GM21526 (cell line): ENCODE data around the gene SETD1A.

Experiments
- ATAC-seq: cut with Tn5 transposase; IDR thresholded peaks from one replicate; pipeline ENCODE4 v1.9.1; 2021; ENCODE audit warnings: moderate library complexity; ENCODE audit not compliant: unreplicated experiment, low FRiP score

The SETD1A gene

DNA sequence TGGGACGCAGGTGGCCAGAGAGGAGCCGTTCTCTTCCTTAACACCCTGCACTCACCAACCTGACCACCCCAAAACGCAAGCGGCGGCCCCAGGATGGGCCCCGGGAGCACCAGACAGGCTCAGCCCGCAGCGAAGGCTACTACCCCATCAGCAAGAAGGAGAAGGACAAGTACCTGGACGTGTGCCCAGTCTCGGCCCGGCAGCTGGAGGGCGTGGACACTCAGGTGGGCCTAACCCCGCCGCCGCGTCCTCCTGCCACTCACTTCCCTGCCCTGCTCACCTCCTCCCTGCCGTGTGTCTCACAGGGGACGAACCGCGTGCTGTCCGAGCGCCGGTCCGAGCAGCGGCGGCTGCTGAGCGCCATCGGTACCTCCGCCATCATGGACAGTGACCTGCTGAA is 22.9 kb downstream of the SETD1A start:
- no peak for ATAC-seq

DNA sequence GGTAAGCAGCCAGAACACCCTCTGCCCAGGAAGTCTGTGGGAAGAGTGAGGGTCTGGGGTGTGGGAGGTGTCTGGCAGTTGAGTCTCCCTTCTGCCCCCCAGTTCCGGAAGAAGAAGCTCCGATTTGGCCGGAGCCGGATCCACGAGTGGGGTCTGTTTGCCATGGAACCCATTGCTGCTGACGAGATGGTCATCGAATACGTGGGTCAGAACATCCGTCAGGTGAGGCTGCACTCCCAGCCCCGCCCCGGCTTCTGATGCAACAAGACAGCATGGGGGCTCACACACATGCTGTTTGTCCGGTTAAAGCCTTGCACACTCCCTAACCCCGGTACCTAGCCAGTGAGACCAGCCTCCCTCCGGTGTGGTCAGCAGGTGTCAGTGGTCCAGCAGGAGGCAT is 23.4 kb downstream of the SETD1A start:
- no peak for ATAC-seq

DNA sequence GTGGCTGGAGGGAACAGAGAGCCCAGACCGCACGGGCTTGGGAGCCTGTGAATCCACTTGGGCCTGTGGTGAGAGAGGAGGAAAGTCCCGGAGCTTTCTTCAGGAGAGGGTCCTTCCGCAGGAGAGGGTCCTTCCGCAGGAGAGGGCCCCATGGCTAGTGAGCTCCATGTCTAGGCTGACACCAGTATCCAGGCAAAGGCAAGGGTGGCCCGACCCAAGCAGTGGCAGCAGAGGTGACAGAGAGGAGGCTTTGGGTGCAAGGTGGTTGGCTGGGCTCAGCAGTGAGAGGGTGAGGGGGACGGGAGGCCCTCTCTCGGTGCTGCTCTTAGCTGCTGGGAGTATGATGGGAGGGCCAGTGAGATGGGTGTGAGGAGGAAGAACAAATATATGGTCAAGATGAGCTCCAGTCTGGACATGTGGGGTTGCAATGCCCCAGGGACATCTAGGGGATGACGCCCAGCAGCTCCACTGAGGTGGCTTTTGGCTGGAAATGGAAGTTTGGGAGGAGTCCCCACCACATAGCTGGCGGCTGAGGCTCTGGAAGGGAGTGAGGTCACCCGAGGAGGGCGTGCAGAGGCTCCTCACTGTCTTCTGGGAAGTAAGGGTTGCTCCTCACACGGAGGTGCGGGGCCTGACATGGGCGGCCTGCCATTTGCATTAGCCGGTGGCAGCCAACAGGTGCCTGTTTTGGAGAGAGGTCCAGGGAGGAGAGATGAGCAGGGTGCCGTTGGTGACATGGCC is 25.2 kb downstream of the SETD1A start:
- no peak for ATAC-seq

DNA sequence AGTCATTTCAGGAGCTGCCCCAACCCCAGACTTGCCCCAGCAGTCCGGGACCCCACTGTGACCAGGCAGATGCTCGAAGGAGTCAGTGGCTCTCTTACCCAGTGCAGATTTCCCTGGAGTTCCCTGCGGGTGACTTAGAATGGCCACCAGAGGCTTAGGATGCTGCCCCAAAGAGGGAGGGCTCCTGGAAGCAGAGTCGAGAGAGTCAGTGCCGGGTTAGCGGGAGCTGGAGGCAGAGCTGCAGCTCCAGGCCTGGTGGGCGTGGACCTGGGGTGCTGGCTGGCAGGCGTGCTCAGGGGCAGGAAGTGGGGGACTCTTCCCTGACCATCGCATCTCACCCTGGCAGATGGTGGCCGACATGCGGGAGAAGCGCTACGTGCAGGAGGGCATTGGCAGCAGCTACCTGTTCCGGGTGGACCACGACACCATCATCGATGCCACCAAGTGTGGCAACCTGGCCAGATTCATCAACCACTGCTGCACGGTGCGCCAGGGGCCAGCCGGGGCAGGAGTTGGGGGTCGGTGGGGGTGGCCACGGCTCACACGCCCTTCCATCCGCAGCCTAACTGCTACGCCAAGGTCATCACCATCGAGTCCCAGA is 25.8 kb downstream of the SETD1A start:
- ATAC-seq: no peak

DNA sequence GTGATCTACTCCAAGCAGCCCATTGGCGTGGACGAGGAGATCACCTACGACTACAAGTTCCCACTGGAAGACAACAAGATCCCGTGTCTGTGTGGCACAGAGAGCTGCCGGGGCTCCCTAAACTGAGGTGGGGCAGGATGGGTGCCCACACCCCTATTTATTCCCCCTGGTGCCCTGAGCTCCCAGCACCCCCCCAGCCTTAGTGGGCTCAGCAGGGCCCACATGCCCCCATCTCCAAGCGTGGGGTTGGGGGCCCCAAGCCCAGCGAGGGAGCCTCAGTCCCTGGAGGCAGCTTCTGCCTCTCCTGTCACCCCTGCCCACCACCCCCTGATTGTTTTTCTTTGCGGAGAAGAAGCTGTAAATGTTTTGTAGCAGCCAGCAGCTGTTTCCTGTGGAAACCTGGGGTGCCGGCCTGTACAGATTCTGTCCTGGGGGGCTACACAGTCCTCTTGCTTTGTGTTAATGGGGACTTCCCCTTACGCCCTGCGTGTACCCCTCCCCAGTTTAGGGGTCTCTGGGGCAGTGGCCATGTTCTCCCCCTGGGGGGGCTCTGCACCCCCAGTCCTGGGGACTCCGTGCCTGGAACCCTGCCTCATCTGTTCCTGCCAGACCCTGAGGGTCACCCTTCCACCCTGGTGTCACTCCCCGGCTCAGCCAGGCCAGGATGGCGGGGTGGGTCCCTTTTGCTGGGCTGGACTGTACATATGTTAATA is 26.5 kb downstream of the SETD1A start:
- ATAC-seq: no peak

DNA sequence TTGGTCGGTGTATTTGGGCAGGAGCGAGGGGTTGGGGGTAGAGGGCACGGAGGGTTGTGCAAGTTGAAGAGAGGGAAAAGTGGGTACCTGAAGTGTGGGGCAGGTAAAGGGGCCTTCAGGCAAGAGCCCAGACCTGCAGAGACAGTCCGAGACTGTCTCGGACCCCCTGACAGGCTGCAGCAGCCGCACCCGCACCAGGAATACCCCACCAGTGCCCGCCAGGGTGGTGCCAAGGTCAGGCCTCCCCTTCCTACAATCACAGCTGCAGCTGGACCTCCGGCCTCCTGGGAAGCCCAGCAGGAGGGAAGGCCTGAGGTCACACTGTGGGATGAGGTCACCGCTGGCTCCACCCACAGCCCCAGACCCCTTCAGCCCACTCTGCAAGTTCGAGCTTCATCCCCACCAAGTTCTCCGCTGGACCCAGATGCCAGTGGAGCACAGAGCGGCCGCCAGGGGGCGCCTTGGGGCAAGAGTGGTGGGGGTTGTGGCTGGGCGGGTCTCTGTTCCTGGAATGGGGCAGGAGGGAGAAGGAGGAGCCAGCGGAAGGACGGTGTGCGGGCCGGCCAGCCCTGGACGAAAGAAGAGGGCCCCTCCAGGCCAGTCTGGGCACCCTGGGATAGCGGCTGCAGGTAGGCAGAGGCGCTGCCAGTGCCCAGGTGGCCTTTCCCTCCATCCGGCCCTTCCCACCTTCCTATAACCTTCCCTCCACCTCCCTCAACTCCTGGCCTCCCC is 27.3 kb downstream of the SETD1A start, which contains the start of gene HSD3B7:
HSD3B7 (plus strand) TSS at position 539 of the 732 bp plus-strand sequence. CDS start 452 bp downstream, outside the sequence.
- ATAC-seq: no peak

DNA sequence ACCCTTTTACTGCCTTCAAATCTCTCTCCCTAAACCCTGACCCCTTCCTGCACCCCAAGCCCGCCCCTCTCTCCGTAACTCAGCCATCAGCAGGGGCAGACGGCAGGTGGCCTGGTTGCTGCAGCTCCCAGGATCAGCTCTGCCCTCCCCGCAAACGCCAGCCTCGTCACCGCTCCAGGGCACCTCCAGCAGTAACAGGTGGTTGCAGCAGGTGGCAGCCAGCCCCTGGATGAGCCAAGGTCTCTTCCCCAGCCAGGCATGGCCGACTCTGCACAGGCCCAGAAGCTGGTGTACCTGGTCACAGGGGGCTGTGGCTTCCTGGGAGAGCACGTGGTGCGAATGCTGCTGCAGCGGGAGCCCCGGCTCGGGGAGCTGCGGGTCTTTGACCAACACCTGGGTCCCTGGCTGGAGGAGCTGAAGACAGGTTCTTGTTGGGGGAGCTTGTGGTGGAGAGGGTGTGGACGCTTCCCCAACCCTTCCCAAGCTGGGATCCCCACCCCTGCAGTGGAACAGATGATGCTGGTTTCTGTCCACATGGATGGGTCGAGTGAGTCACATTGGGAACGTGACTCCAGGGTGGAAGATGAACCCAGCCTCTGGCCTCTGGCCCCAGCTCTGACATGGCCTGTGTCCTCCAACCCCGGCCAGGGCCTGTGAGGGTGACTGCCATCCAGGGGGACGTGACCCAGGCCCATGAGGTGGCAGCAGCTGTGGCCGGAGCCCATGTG is 28.0 kb downstream of the SETD1A start:
- ATAC-seq: no peak

DNA sequence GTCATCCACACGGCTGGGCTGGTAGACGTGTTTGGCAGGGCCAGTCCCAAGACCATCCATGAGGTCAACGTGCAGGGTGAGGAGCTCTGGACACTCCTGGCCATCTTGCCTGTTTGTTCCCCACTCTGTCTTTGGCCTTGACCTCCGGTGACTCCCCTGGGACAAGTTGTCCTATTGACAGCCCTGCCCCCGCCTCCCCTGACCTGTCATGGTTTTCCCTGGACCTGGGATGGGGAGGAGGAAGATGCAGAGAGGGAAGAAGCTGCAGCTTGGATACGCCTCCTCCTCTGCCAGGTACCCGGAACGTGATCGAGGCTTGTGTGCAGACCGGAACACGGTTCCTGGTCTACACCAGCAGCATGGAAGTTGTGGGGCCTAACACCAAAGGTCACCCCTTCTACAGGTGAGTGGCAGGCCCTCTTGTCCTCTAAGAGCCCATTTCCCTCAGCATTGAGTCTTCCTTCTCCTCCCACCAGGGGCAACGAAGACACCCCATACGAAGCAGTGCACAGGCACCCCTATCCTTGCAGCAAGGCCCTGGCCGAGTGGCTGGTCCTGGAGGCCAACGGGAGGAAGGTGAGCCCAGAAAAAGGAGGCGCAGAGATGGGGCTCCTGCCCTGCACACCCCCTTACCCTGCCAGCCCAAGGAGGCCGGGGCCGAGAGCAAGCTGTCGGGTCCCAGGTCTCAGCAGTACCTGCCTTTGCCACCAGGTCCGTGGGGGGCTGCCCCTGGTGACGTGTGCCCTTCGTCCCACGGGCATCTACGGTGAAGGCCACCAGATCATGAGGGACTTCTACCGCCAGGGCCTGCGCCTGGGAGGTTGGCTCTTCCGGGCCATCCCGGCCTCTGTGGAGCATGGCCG is 28.8 kb downstream of the SETD1A start:
- no peak for ATAC-seq

DNA sequence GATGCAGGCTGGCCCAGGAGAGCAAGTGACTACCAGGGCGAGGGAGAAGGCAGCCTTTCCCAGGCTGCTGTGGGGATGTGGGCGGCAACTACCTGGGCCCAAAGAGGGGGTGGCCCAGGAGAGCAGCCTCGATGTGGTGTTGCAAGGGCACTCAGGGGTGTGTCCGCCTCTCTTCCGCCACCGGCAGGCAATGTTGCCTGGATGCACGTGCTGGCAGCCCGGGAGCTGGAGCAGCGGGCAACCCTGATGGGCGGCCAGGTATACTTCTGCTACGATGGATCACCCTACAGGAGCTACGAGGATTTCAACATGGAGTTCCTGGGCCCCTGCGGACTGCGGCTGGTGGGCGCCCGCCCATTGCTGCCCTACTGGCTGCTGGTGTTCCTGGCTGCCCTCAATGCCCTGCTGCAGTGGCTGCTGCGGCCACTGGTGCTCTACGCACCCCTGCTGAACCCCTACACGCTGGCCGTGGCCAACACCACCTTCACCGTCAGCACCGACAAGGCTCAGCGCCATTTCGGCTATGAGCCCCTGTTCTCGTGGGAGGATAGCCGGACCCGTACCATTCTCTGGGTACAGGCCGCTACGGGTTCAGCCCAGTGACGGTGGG is 30.1 kb downstream of the SETD1A start:
- no peak for ATAC-seq

DNA sequence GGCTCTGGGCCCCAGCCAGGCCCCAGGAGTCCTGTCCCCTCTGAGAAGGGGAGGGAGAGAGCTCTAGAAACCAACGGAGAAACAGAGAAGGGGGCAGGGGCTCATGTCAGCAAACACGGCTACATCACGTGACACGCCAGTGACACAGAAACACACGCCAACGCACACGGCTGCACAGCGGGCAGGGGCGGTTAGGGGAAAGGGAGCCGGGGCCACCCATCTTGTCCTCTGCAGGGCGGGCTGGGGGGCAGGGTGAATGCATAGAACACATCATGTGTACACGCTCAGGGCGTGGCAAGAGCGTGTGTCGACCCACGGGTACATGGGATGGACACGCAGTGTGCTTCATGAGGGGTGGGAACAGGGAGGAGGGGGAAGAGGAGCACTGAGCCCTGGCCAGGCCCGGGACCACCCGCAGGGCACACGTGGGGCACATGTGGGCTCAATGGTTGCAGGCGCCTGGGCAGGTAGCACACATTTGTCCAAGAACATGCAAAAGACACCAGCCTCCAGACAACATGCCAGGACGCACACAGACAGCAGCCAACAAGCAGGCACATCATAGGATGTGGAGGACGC is 32.0 kb downstream of the SETD1A start:
- no peak for ATAC-seq

DNA sequence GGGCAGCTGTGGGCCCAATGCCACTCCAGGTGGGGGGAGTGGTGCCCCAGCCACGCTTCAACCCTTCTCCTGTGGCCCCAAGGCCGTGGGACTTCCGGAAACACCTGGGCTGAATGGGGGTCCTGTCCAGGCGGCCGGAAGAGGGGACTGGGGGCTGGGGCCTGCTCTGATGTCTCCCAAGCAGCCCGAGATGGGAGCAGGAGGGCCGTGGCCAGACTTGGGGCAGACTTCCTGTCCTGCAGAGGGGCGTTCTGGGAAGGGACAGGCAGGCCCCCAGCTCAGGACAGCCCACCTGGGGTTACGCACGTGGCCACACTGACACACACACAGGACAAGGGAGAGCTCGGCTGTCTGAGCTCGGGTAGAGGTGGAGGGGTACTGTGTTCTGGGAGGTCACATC is 32.6 kb downstream of the SETD1A start:
- no peak for ATAC-seq

DNA sequence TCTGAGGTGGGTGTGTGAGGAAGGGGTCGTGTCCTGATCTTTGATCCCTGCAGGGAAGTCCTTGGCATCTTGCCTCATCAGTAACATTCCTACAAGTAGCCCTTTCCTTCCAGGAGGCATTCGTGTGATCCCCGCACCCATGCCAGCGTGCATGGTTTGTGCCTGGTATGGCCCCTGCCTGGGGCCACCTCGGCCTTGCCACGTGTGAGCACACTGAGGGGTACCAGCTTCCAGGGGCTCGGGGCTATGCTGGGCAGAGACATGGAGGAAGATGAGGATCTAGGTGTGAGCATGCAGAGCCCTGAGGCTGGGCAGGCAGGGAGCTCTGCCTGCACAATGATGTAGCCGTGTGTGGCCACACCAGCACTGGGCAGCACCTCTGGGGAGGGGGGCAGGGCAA is 33.5 kb downstream of the SETD1A start:
- no peak for ATAC-seq

DNA sequence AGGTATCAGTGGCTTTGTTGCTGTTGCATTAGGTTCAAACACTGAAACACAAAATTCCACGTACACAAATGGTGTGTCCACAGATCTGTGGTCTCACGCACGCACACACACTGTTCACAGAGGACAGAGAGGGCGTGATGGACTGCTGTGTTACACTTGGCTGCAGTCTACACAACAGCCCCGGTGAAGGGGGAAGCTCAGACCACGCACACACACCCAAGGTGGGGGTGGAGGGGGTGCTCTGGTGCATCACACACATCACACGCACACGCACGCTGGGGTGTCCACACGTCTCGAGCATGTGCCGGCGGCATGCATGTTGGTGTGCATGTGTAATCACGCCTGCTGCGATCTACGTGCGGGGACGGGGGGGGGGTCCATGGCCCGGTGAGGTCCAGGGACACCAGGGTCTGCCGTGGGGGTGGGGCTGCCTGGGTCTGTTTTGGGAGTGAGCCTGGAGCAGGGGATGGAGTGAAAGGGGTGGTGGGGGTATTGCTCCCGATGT is 34.8 kb downstream of the SETD1A start:
- ATAC-seq: no peak

DNA sequence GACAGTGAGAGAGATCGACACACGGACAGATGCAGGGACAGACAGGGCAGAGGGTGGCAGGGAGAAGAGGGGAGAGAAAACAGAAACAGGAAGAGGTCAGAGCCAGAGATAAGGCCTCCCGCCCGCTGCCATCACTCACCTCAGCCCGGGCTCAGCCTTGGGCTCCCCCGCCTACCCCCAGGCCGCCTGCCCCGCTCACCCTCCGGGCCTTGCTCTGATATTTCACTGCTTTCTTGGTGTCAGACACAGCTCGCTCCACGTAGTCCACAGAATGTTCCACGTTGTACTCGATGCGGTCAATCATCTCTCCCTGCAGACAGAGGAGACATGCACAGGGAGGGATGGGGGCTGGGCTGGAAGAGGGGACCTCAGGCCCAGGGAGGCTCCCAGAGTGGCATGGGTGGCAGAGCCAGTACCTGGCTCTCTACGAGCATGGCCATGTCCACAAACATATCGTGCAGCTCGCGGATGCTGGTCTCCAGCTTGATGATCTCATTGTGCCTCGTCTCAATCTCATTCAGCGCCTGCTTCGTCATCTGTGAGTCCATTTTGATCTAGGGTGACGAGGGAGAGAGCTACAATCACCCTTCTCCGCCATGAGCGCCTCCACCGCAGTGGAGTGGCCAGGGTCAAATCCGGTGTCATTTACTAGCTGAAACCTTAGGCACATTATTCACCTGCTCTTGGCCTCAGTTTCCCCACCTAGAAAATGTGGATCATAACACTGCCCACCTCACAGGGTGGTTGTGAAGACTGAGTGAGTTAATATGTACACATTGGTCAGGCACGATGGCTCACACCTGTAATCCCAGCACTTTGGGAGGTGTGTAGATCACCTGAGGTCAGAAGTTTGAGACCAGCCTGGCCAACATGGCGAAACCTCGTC is 35.6 kb downstream of the SETD1A start:
- ATAC-seq: no peak

DNA sequence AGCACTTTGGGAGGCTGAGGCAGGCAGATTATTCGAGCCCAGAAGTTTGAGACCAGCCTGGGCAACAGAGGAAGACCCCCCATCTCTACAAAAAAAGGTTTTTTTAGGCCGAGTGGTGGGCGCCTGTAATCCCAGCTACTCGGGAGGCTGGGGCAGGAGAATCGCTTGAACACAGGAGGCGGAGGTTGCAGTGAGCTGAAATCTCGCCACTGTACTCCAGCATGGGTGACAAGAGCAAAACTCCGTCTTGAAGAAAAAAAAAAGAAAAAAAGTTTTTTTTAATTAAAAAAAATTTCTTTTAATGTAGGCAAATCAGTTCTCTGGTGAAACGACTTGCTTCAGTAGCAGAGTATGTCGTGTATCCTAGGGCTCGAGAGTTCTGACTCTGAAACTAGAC is 38.4 kb downstream of the SETD1A start:
- ATAC-seq: no peak

DNA sequence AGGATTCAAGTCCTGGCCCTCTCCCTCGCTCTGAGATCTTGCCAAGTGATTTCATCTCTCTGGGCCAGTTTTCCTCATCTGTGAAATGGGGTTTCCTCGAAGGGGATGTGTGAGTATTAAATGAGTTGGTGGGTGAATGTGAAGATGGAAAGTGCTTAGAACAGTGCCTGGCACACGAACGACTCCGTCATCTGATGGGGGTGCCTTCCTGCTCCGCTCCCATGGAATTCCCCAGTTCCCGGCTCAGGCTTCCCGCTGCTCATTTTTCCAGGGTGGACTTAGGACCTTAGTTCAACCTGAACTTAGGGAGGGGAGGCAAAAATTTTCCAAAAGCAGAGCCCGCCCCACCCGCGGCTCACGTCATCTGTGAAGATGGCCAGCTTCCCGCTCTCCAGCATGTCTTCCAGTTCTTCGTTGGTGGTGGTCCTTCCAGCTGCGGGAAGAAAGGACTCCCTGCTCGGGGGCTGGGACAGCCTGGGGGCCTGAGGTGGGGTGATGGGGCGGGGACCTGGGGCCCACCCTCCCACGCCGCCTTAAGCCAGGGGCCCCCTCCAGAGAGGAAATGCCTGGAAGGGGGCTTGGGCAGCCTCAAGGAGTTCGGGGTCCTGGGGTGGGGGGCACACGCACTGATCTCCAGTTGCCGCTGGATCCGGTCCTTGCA is 38.9 kb downstream of the SETD1A start:
- peak; percentile 6 for ATAC-seq
